Fibroblast of lung (primary cell): ENCODE measurements around the gene ZSWIM5.

Experiments
- EZH2 ChIP-seq: IDR thresholded peaks from 2 replicates; pipeline ENCODE4 v1.5.1; 2012; ENCODE audit warnings: low read length, control low read depth, mild to moderate bottlenecking; ENCODE audit errors: missing control alignments
- TF ChIP-seq, protein P1 (sequence below), 2 donors: IDR thresholded peaks in 1 of 2; conservative IDR thresholded peaks in 1 of 2; 1 replicate in 1 of 2; 2 replicates in 1 of 2; pipeline ENCODE4 v1.5.1; 2011 to 2012; ENCODE audit warnings: low read length in 2 of 2, control low read depth in 1 of 2, inconsistent platforms in 1 of 2, low read depth in 1 of 2, mild to moderate bottlenecking in 1 of 2

DNA sequence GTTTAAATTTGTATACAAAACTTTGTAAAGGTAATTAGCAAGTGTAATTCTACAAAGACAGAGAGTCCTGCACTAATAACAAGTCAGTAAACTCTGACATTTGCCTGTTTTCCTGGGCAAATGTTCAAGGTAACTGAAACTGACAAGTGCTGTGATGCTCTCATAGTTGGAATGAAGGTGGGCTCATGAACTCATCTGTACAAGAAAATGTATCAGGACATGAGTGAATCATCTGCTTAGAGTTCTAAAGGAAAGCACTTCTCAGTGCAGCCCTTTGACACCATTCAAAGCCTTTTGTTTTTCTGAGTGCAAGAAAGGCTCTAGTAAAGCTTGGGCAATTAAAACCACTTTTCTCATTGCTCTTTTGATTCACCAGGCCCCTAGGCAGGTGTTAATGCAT, 102.9 kb downstream of the ZSWIM5 start:
- TF ChIP-seq, protein P1, sequence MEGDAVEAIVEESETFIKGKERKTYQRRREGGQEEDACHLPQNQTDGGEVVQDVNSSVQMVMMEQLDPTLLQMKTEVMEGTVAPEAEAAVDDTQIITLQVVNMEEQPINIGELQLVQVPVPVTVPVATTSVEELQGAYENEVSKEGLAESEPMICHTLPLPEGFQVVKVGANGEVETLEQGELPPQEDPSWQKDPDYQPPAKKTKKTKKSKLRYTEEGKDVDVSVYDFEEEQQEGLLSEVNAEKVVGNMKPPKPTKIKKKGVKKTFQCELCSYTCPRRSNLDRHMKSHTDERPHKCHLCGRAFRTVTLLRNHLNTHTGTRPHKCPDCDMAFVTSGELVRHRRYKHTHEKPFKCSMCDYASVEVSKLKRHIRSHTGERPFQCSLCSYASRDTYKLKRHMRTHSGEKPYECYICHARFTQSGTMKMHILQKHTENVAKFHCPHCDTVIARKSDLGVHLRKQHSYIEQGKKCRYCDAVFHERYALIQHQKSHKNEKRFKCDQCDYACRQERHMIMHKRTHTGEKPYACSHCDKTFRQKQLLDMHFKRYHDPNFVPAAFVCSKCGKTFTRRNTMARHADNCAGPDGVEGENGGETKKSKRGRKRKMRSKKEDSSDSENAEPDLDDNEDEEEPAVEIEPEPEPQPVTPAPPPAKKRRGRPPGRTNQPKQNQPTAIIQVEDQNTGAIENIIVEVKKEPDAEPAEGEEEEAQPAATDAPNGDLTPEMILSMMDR (conservative IDR thresholded peaks at IDR 0.05 in 1 of 2, IDR thresholded peaks at IDR 0.05 in 1 of 2; ENCODE audit: low read depth in 1 of 2, low read length in 2 of 2), result no peak
- TF ChIP-seq EZH2, result no peak
